ENCODE results near the gene CELSR2. TPM values are rescaled to one million over a fixed set of nuclear protein-coding genes. Genes with fewer than 3 reads are reported as not detected.
A peak's percentile ranks its signal among the peaks of the same experiment; 100 is the strongest.
"Not testable (repeated sequence)": the region's sequence is repeated elsewhere in the genome, so short reads cannot be mapped to it uniquely, and the experiment has no call there.

CELSR2 gene
- total and polyA plus RNA-seq, 9 donors, result 1.2 to 8.6 (median 4.2) TPM

- Histone ChIP-seq H3K4me3 (ENCODE audit: low read length) (no peak overlapping the region), H3K36me3 (ENCODE audit: control insufficient read depth, insufficient read depth, low read length) (no peaks in the 10 kb centered on the region), H3K27me3 (ENCODE audit: control insufficient read depth, insufficient read depth, low read length) (no peaks in the 10 kb centered on the region), H3K4me1 (ENCODE audit: control insufficient read depth, insufficient read depth, low read length) (peaks cover 43% of the 10 kb centered on the region), H3K9me3 (replicated peaks; ENCODE audit: control insufficient read depth, low read depth, low read length) (no peaks in the 10 kb centered on the region), H3K27ac (ENCODE audit: low read length) (peak overlapping the region; percentile 10)
- 62% methylated on average over 2 of the region's 8 CpGs for WGBS (ENCODE audit: insufficient coverage)
- DNase-seq, result peak; percentile 25
These were observed 55.0 kb downstream of the CELSR2 start for GRCh38 chr1:109304226-109304920.

GRCh38 chr1:109305991-109306390 is 56.7 kb downstream of the CELSR2 start:
- DNase-seq; H3K9me3 ChIP-seq (replicated peaks; ENCODE audit: control insufficient read depth, low read depth, low read length); H3K4me3 ChIP-seq (ENCODE audit: low read length); H3K27me3 ChIP-seq (ENCODE audit: control insufficient read depth, insufficient read depth, low read length); H3K27ac ChIP-seq (ENCODE audit: low read length); H3K36me3 ChIP-seq (ENCODE audit: control insufficient read depth, insufficient read depth, low read length): not testable (repeated sequence)
- peaks cover 28% of the 10 kb centered on the region for H3K4me1 ChIP-seq (ENCODE audit: control insufficient read depth, insufficient read depth, low read length)
- WGBS (ENCODE audit: insufficient coverage), result 68% methylated on average over 4 of the region's 10 CpGs

- Histone ChIP-seq H3K9me3 (replicated peaks; ENCODE audit: control insufficient read depth, low read depth, low read length) (no peaks in the 10 kb centered on the region), H3K4me3 (ENCODE audit: low read length) (no peak within 1 kb of the TSS), H3K36me3 (ENCODE audit: control insufficient read depth, insufficient read depth, low read length) (peaks cover 4% of the 10 kb centered on the region), H3K27me3 (ENCODE audit: control insufficient read depth, insufficient read depth, low read length) (no peaks in the 10 kb centered on the region), H3K27ac (ENCODE audit: low read length) (no peak within 1 kb of the TSS), H3K4me1 (ENCODE audit: control insufficient read depth, insufficient read depth, low read length) (peaks cover 28% of the 10 kb centered on the region)
- 90% methylated on average over 3 of the region's 7 CpGs for WGBS (ENCODE audit: insufficient coverage)
- DNase-seq, result no peak
These were observed 57.5 kb downstream of the CELSR2 start, which contains the start of gene MYBPHL for GRCh38 chr1:109306832-109307273. Gene MYBPHL (minus strand): TSS chr1:109307011. CDS start chr1:109306991, 20 bp downstream.

- Histone ChIP-seq H3K27ac (ENCODE audit: low read length) (no peak overlapping the region), H3K9me3 (replicated peaks; ENCODE audit: control insufficient read depth, low read depth, low read length) (no peaks in the 10 kb centered on the region), H3K27me3 (ENCODE audit: control insufficient read depth, insufficient read depth, low read length) (no peaks in the 10 kb centered on the region), H3K4me3 (ENCODE audit: low read length) (no peak overlapping the region), H3K36me3 (ENCODE audit: control insufficient read depth, insufficient read depth, low read length) (peaks cover 4% of the 10 kb centered on the region), H3K4me1 (ENCODE audit: control insufficient read depth, insufficient read depth, low read length) (peaks cover 28% of the 10 kb centered on the region)
- WGBS (ENCODE audit: insufficient coverage), result 12% methylated on average over 3 of the region's 14 CpGs
- DNase-seq, result no peak
These were observed 58.1 kb downstream of the CELSR2 start for GRCh38 chr1:109307274-109308021.

- WGBS (ENCODE audit: insufficient coverage), result no CpG with 5 or more reads among the region's 2 CpGs
- no peak overlapping the region for H3K4me3 ChIP-seq (ENCODE audit: low read length)
- no peaks in the 10 kb centered on the region for H3K27me3 ChIP-seq (ENCODE audit: control insufficient read depth, insufficient read depth, low read length)
- peaks cover 17% of the 10 kb centered on the region for H3K36me3 ChIP-seq (ENCODE audit: control insufficient read depth, insufficient read depth, low read length)
- peaks cover 24% of the 10 kb centered on the region for H3K4me1 ChIP-seq (ENCODE audit: control insufficient read depth, insufficient read depth, low read length)
- DNase-seq, result no peak
- no peak overlapping the region for H3K27ac ChIP-seq (ENCODE audit: low read length)
- no peaks in the 10 kb centered on the region for H3K9me3 ChIP-seq (replicated peaks; ENCODE audit: control insufficient read depth, low read depth, low read length)
These were observed 60.0 kb downstream of the CELSR2 start for GRCh38 chr1:109309347-109309746.

GRCh38 chr1:109312246-109312645 is 62.9 kb downstream of the CELSR2 start:
- H3K36me3 ChIP-seq (ENCODE audit: control insufficient read depth, insufficient read depth, low read length), result peaks cover 35% of the 10 kb centered on the region
- peaks cover 7% of the 10 kb centered on the region for H3K4me1 ChIP-seq (ENCODE audit: control insufficient read depth, insufficient read depth, low read length)
- DNase-seq, result no peak
- H3K4me3 ChIP-seq (ENCODE audit: low read length), result no peak overlapping the region
- no peaks in the 10 kb centered on the region for H3K27me3 ChIP-seq (ENCODE audit: control insufficient read depth, insufficient read depth, low read length)
- no peak overlapping the region for H3K27ac ChIP-seq (ENCODE audit: low read length)
- H3K9me3 ChIP-seq (replicated peaks; ENCODE audit: control insufficient read depth, low read depth, low read length), result no peaks in the 10 kb centered on the region
- no CpG with 5 or more reads among the region's 2 CpGs for WGBS (ENCODE audit: insufficient coverage)

GRCh38 chr1:109312978-109313775 is 63.8 kb downstream of the CELSR2 start:
- no peak overlapping the region for H3K4me3 ChIP-seq (ENCODE audit: low read length)
- H3K4me1 ChIP-seq (ENCODE audit: control insufficient read depth, insufficient read depth, low read length), result no peaks in the 10 kb centered on the region
- no peaks in the 10 kb centered on the region for H3K27me3 ChIP-seq (ENCODE audit: control insufficient read depth, insufficient read depth, low read length)
- WGBS (ENCODE audit: insufficient coverage), result 89% methylated on average over 7 of the region's 12 CpGs
- no peak overlapping the region for H3K27ac ChIP-seq (ENCODE audit: low read length)
- DNase-seq, result no peak
- H3K36me3 ChIP-seq (ENCODE audit: control insufficient read depth, insufficient read depth, low read length), result peaks cover 43% of the 10 kb centered on the region
- H3K9me3 ChIP-seq (replicated peaks; ENCODE audit: control insufficient read depth, low read depth, low read length), result no peaks in the 10 kb centered on the region

GRCh38 chr1:109314795-109315194 is 65.5 kb downstream of the CELSR2 start:
- Histone ChIP-seq H3K4me1 (ENCODE audit: control insufficient read depth, insufficient read depth, low read length) (no peaks in the 10 kb centered on the region), H3K4me3 (ENCODE audit: low read length) (no peak overlapping the region), H3K27me3 (ENCODE audit: control insufficient read depth, insufficient read depth, low read length) (no peaks in the 10 kb centered on the region), H3K36me3 (ENCODE audit: control insufficient read depth, insufficient read depth, low read length) (peaks cover 54% of the 10 kb centered on the region), H3K27ac (ENCODE audit: low read length) (no peak overlapping the region), H3K9me3 (replicated peaks; ENCODE audit: control insufficient read depth, low read depth, low read length) (no peaks in the 10 kb centered on the region)
- DNase-seq, result no peak
- 100% methylated on average over 1 of the region's 1 CpG for WGBS (ENCODE audit: insufficient coverage)

- WGBS (ENCODE audit: insufficient coverage), result no CpG with 5 or more reads among the region's 4 CpGs
- Histone ChIP-seq H3K4me3 (ENCODE audit: low read length) (no peak overlapping the region), H3K27ac (ENCODE audit: low read length) (no peak overlapping the region), H3K4me1 (ENCODE audit: control insufficient read depth, insufficient read depth, low read length) (no peaks in the 10 kb centered on the region), H3K36me3 (ENCODE audit: control insufficient read depth, insufficient read depth, low read length) (peaks cover 57% of the 10 kb centered on the region), H3K9me3 (replicated peaks; ENCODE audit: control insufficient read depth, low read depth, low read length) (no peaks in the 10 kb centered on the region), H3K27me3 (ENCODE audit: control insufficient read depth, insufficient read depth, low read length) (no peaks in the 10 kb centered on the region)
- DNase-seq, result no peak
These were observed 65.9 kb downstream of the CELSR2 start for GRCh38 chr1:109315288-109315687.

- Histone ChIP-seq H3K36me3 (ENCODE audit: control insufficient read depth, insufficient read depth, low read length) (peaks cover 64% of the 10 kb centered on the region), H3K4me3 (ENCODE audit: low read length) (no peak overlapping the region), H3K27ac (ENCODE audit: low read length) (no peak overlapping the region), H3K9me3 (replicated peaks; ENCODE audit: control insufficient read depth, low read depth, low read length) (no peaks in the 10 kb centered on the region), H3K4me1 (ENCODE audit: control insufficient read depth, insufficient read depth, low read length) (no peaks in the 10 kb centered on the region), H3K27me3 (ENCODE audit: control insufficient read depth, insufficient read depth, low read length) (no peaks in the 10 kb centered on the region)
- DNase-seq, result no peak
- no CpG with 5 or more reads among the region's 1 CpG for WGBS (ENCODE audit: insufficient coverage)
These were observed 67.2 kb downstream of the CELSR2 start for GRCh38 chr1:109316506-109316905.
